K562 (cell line): ENCODE results near the gene SCARB2. TPM values are rescaled to one million over a fixed set of nuclear protein-coding genes. Genes with fewer than 3 reads are reported as not detected.
A peak's percentile ranks its signal among the peaks of the same experiment; 100 is the strongest.

Experiments used
- BHLHE40 ChIP-seq: IDR thresholded peaks from 2 replicates; pipeline ENCODE4 v1.6.1; 2011; ENCODE audit warnings: low read length, improper control_type of control experiment
- CXXC5 ChIP-seq: fragments of 250-450 bp; sonication (Bioruptor Pico); IDR thresholded peaks from 2 replicates; pipeline ENCODE4 v1.8.0; 2022; ENCODE audit warnings: inconsistent platforms, mild to moderate bottlenecking, moderate library complexity
- GABPB1 ChIP-seq: sonication (generic); formaldehyde crosslinking; IDR thresholded peaks from 2 replicates; pipeline ENCODE4 v1.8.0; 2022; ENCODE audit warnings: mild to moderate bottlenecking, missing genetic modification reagents
- HMG20A ChIP-seq: fragments of 450-650 bp; formaldehyde crosslinking; conservative IDR thresholded peaks from 2 replicates; pipeline ENCODE4 v1.4.0; 2020; ENCODE audit warnings: mild to moderate bottlenecking, mixed read lengths
- NR2C1 ChIP-seq, 2 experiments: fragments of 450-650 bp; IDR thresholded peaks; 2 replicates each; pipeline ENCODE4 v1.6.1; 2017; ENCODE audit warnings: mild to moderate bottlenecking in 2 of 2, antibody characterized with exemption in 1 of 2, inconsistent platforms in 1 of 2, missing compliant biosample characterization in 1 of 2, missing genetic modification characterization in 1 of 2
- RCOR1 ChIP-seq, 2 experiments: IDR thresholded peaks; 2 replicates each; pipeline ENCODE4 v1.6.1; 2012; ENCODE audit warnings: low read depth in 2 of 2, low read length in 2 of 2, borderline replicate concordance in 1 of 2, improper control_type of control experiment in 1 of 2
- TCFL5 ChIP-seq: fragments of 250-450 bp; sonication (Bioruptor Pico); conservative IDR thresholded peaks from 2 replicates; pipeline ENCODE4 v1.6.1; 2021; ENCODE audit warnings: mild to moderate bottlenecking, moderate library complexity, matching md5 sums
- ZFP30 ChIP-seq: fragments of 250-450 bp; sonication (Bioruptor Pico); IDR thresholded peaks from 2 replicates; pipeline ENCODE4 v1.8.0; 2022; ENCODE audit warnings: moderate library complexity, mild to moderate bottlenecking, inconsistent platforms, borderline replicate concordance
- polyA plus RNA-seq, 8 experiments: library from polyadenylated mRNA; depleted of rRNA in 4 of 8; stranded (reverse) in 5 of 8; unstranded in 3 of 8; fragments of >200 nt; fragmentation: Nextera tagmentation in 2 of 8; fragmentation: Illumina TruSeq in 1 of 8; extraction: Ambion mirVana in 2 of 8; extraction: Trizol in 1 of 8; gene quantifications; 2 replicates each; pipeline versions ENCODE4 v1.2.1 to v1.2.3, GENCODE V29; 2011 to 2014; ENCODE audit warnings: inconsistent platforms in 1 of 8, missing spikeins in 1 of 8
- total RNA-seq, 7 experiments: library from RNA; depleted of rRNA in 6 of 7; stranded (reverse); fragments of >200 nt in 6 of 7; fragmentation: Illumina TruSeq in 2 of 7; extraction: Trizol in 2 of 7; gene quantifications; 2 replicates each; pipeline versions ENCODE4 v1.2.1 to v1.2.3, GENCODE V29; 2011 to 2021; ENCODE audit warnings: low replicate concordance in 1 of 7
- TF ChIP-seq, protein P1 (sequence below): sonication (generic); formaldehyde crosslinking; IDR thresholded peaks from 2 replicates; pipeline ENCODE4 v1.8.0; 2022; ENCODE audit warnings: missing genetic modification reagents, mild to moderate bottlenecking, borderline replicate concordance
- TF ChIP-seq, protein P2 (sequence below): fragments of 450-650 bp; IDR thresholded peaks from 2 replicates; pipeline ENCODE4 v1.6.1; 2016; ENCODE audit warnings: mild to moderate bottlenecking, moderate library complexity
- TF ChIP-seq, protein P3 (sequence below): fragments of 250-450 bp; sonication (Bioruptor Pico); IDR thresholded peaks from 2 replicates; pipeline ENCODE4 v1.8.0; 2022; ENCODE audit warnings: inconsistent platforms, mild to moderate bottlenecking, moderate library complexity, borderline replicate concordance

The SCARB2 gene
- total and polyA plus RNA-seq, 9 of the 15 experiments (the other 6 are each of a cell fraction or from before 2014, with no cell fraction given): 6.1 to 25.8 (median 17.8) TPM

DNA sequence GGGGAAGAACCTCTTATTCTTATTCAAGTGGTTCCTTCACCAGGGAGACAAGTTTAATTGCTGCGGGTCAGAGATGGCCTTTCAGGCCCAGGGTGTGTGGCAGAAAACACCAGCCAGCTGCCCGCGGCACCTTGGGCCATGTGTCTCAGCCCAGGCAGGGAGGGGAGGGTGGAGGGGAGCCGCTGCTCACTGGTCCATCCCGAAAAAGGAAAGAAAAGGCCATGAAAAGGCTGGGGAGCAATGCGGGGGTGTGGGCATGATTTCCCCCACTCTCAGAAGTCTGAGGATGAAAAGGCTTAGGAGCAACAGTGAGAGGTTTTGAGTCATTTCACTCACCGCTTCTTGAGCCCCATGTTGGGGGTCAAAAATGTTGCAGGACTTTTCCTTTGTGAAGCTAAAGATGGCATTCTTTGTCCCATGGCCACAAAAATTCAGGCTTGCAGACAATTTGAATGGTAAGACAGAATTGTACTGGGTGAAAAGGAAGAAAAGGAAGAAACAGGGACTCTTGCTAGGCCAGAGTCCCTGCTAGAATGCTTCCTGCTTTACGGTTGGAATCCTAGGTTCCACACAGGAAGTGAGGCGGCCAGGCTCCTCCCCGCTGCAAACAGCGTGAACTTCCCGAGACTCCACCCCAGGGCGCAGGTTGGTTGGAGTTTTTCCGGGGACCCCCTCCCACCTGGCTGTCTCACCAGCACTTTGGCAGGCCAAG lies 20.5 kb upstream of the SCARB2 start (continued):
- TF ChIP-seq, protein P1, sequence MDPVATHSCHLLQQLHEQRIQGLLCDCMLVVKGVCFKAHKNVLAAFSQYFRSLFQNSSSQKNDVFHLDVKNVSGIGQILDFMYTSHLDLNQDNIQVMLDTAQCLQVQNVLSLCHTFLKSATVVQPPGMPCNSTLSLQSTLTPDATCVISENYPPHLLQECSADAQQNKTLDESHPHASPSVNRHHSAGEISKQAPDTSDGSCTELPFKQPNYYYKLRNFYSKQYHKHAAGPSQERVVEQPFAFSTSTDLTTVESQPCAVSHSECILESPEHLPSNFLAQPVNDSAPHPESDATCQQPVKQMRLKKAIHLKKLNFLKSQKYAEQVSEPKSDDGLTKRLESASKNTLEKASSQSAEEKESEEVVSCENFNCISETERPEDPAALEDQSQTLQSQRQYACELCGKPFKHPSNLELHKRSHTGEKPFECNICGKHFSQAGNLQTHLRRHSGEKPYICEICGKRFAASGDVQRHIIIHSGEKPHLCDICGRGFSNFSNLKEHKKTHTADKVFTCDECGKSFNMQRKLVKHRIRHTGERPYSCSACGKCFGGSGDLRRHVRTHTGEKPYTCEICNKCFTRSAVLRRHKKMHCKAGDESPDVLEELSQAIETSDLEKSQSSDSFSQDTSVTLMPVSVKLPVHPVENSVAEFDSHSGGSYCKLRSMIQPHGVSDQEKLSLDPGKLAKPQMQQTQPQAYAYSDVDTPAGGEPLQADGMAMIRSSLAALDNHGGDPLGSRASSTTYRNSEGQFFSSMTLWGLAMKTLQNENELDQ: no peak
- no peak; the same call in 1 of the 2 replicates for TF ChIP-seq NR2C1 (IDR thresholded peaks at IDR 0.05)
- TF ChIP-seq NR2C1 (tag; IDR thresholded peaks at IDR 0.05): no peak; the same call in 1 of the 2 replicates
- TF ChIP-seq, protein P2, sequence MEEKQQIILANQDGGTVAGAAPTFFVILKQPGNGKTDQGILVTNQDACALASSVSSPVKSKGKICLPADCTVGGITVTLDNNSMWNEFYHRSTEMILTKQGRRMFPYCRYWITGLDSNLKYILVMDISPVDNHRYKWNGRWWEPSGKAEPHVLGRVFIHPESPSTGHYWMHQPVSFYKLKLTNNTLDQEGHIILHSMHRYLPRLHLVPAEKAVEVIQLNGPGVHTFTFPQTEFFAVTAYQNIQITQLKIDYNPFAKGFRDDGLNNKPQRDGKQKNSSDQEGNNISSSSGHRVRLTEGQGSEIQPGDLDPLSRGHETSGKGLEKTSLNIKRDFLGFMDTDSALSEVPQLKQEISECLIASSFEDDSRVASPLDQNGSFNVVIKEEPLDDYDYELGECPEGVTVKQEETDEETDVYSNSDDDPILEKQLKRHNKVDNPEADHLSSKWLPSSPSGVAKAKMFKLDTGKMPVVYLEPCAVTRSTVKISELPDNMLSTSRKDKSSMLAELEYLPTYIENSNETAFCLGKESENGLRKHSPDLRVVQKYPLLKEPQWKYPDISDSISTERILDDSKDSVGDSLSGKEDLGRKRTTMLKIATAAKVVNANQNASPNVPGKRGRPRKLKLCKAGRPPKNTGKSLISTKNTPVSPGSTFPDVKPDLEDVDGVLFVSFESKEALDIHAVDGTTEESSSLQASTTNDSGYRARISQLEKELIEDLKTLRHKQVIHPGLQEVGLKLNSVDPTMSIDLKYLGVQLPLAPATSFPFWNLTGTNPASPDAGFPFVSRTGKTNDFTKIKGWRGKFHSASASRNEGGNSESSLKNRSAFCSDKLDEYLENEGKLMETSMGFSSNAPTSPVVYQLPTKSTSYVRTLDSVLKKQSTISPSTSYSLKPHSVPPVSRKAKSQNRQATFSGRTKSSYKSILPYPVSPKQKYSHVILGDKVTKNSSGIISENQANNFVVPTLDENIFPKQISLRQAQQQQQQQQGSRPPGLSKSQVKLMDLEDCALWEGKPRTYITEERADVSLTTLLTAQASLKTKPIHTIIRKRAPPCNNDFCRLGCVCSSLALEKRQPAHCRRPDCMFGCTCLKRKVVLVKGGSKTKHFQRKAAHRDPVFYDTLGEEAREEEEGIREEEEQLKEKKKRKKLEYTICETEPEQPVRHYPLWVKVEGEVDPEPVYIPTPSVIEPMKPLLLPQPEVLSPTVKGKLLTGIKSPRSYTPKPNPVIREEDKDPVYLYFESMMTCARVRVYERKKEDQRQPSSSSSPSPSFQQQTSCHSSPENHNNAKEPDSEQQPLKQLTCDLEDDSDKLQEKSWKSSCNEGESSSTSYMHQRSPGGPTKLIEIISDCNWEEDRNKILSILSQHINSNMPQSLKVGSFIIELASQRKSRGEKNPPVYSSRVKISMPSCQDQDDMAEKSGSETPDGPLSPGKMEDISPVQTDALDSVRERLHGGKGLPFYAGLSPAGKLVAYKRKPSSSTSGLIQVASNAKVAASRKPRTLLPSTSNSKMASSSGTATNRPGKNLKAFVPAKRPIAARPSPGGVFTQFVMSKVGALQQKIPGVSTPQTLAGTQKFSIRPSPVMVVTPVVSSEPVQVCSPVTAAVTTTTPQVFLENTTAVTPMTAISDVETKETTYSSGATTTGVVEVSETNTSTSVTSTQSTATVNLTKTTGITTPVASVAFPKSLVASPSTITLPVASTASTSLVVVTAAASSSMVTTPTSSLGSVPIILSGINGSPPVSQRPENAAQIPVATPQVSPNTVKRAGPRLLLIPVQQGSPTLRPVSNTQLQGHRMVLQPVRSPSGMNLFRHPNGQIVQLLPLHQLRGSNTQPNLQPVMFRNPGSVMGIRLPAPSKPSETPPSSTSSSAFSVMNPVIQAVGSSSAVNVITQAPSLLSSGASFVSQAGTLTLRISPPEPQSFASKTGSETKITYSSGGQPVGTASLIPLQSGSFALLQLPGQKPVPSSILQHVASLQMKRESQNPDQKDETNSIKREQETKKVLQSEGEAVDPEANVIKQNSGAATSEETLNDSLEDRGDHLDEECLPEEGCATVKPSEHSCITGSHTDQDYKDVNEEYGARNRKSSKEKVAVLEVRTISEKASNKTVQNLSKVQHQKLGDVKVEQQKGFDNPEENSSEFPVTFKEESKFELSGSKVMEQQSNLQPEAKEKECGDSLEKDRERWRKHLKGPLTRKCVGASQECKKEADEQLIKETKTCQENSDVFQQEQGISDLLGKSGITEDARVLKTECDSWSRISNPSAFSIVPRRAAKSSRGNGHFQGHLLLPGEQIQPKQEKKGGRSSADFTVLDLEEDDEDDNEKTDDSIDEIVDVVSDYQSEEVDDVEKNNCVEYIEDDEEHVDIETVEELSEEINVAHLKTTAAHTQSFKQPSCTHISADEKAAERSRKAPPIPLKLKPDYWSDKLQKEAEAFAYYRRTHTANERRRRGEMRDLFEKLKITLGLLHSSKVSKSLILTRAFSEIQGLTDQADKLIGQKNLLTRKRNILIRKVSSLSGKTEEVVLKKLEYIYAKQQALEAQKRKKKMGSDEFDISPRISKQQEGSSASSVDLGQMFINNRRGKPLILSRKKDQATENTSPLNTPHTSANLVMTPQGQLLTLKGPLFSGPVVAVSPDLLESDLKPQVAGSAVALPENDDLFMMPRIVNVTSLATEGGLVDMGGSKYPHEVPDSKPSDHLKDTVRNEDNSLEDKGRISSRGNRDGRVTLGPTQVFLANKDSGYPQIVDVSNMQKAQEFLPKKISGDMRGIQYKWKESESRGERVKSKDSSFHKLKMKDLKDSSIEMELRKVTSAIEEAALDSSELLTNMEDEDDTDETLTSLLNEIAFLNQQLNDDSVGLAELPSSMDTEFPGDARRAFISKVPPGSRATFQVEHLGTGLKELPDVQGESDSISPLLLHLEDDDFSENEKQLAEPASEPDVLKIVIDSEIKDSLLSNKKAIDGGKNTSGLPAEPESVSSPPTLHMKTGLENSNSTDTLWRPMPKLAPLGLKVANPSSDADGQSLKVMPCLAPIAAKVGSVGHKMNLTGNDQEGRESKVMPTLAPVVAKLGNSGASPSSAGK: peak; percentile 65
- TF ChIP-seq, protein P3, sequence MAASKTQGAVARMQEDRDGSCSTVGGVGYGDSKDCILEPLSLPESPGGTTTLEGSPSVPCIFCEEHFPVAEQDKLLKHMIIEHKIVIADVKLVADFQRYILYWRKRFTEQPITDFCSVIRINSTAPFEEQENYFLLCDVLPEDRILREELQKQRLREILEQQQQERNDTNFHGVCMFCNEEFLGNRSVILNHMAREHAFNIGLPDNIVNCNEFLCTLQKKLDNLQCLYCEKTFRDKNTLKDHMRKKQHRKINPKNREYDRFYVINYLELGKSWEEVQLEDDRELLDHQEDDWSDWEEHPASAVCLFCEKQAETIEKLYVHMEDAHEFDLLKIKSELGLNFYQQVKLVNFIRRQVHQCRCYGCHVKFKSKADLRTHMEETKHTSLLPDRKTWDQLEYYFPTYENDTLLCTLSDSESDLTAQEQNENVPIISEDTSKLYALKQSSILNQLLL (CRISPR knock-in tag): no peak
- TF ChIP-seq RCOR1 (IDR thresholded peaks at IDR 0.05; ENCODE audit: borderline replicate concordance in 1 of 2, low read depth in 2 of 2, low read length in 2 of 2): 0 out of 4 replicates have a peak, but pooled peaks of 1 of the 2 experiments have one; percentile 33
- TF ChIP-seq BHLHE40: no peak
- TF ChIP-seq HMG20A (CRISPR knock-in tag): no peak
- TF ChIP-seq GABPB1 (CRISPR knock-in tag): peak; percentile 69
- no peak for TF ChIP-seq ZFP30 (CRISPR knock-in tag)
- no peak for TF ChIP-seq TCFL5 (CRISPR knock-in tag)
- TF ChIP-seq CXXC5: peak; percentile 43; the same call in 1 of the 2 replicates
